ENCODE results near the gene CCR7. TPM values are rescaled to one million over a fixed set of nuclear protein-coding genes. Genes with fewer than 3 reads are reported as not detected.

CCR7 gene
- total RNA-seq, 1 experiment from 2014 or later = not detected

DNA sequence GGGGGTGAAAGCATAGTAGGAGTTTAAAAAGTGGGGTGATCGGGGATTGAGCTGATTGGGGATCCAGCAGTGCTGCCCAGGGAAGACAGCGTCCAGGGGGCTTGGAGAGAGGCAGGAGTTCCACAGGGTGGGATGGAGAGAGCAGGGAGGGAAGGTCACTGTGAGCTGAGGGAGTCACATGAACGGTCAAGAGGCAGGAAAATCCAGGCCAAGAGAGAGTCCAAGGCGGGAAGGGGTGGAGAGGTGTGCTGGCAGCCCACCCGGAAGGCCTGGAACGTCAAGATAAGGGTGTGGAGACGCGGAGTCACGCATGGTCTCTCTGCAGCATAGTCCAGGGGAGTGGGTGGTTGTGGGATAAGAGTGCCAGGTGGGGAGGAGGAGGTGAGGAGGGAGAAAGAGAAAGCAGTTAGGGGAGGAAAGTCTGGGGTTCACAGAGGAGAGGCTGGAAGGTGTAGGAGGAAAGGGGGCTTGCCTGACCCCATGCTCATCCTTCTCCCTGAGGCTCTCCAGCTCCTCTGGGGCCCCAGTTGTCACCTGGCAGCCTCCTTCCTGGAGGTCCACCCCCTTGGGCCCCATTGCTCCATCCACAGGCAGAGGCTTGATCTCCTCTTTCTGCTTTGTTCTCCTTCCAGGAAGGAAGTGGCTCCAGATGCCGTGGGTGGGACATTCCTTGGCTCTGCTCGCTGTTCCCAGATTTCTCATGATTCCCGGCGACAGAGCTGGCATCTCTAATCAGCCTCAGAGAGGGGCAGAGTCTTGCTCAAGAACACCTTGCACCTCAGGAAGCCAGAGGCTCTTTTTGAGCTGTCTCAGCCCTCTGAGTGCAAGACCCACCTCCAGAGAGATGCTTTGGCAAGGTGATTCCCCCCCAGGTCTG is 28.7 kb downstream of the CCR7 start:
- BruUV-seq (replicated peaks) = no TSS peak
- Mint-ChIP-seq H3K9me3 (ENCODE audit: unreplicated experiment) (no peaks in the 10 kb centered on the region), H3K4me3 (ENCODE audit: unreplicated experiment) (no peak overlapping the region), H3K4me1 (ENCODE audit: low read depth, unreplicated experiment) (no peaks in the 10 kb centered on the region), H3K27ac (ENCODE audit: unreplicated experiment) (no peak overlapping the region), H3K27me3 (ENCODE audit: insufficient read depth, unreplicated experiment) (no peaks in the 10 kb centered on the region), H3K36me3 (ENCODE audit: insufficient read depth, unreplicated experiment) (peaks cover 4% of the 10 kb centered on the region)
- TF ChIP-seq, protein P1, sequence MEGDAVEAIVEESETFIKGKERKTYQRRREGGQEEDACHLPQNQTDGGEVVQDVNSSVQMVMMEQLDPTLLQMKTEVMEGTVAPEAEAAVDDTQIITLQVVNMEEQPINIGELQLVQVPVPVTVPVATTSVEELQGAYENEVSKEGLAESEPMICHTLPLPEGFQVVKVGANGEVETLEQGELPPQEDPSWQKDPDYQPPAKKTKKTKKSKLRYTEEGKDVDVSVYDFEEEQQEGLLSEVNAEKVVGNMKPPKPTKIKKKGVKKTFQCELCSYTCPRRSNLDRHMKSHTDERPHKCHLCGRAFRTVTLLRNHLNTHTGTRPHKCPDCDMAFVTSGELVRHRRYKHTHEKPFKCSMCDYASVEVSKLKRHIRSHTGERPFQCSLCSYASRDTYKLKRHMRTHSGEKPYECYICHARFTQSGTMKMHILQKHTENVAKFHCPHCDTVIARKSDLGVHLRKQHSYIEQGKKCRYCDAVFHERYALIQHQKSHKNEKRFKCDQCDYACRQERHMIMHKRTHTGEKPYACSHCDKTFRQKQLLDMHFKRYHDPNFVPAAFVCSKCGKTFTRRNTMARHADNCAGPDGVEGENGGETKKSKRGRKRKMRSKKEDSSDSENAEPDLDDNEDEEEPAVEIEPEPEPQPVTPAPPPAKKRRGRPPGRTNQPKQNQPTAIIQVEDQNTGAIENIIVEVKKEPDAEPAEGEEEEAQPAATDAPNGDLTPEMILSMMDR (IDR thresholded peaks at IDR 0.05; ENCODE audit: insufficient read depth in 1 of 2, low read depth in 1 of 2, low read length in 1 of 2, severe bottlenecking in 1 of 2, unreplicated experiment in 1 of 2) = no peak
- no peaks in the 10 kb centered on the region for H3K36me3 ChIP-seq (ENCODE audit: control insufficient read depth, insufficient read depth, low read length)
- ChIA-PET POLR2A (interaction anchor here (0.5 to 0.7 kb wide), 2 partner anchors 83 to 85 kb away, joined by 5 read pairs; no protein-coding TSS in a partner anchor), CTCF (interaction anchor here (0.6 to 6.7 kb wide), 5 partner anchors 9 to 272 kb away, joined by 3 to 99 read pairs (median 3); partner anchors contain the start of gene IGFBP4)
- intact Hi-C loops (cut with micrococcal nuclease; ENCODE audit: unreplicated experiment) = no loop called here
- 0 out of 2 replicates have a peak, but pooled peaks cover 9% of the 10 kb centered on the region for H3K4me1 ChIP-seq
- no peak for DNase-seq
- no peaks in the 10 kb centered on the region for H3K9me3 ChIP-seq
- no peak overlapping the region for H3K4me3 ChIP-seq (ENCODE audit: low read depth, low read length)
- no peaks in the 10 kb centered on the region for H3K27me3 ChIP-seq (replicated peaks; ENCODE audit: control insufficient read depth, insufficient read depth, low read length)

DNA sequence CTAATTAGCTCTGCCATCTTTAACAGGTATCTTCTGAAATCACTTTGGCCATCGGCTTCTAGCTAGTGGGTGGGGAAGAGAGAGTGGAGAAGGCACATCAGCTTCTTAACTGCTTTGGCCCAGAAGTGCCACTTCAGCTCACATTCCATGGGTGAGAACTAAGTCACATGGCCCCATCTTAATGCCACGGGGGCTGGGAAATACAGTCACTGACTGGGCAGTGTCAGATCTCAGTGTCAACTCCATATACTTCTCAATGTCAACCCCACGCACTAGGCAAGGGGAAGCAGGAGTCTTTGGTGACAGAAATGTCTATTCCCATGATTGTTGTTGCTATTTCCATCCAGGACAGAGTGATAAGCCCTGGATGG is 29.4 kb downstream of the CCR7 start:
- Mint-ChIP-seq H3K9me3 (ENCODE audit: unreplicated experiment) (no peaks in the 10 kb centered on the region), H3K4me3 (ENCODE audit: unreplicated experiment) (no peak overlapping the region), H3K4me1 (ENCODE audit: low read depth, unreplicated experiment) (no peaks in the 10 kb centered on the region), H3K27me3 (ENCODE audit: insufficient read depth, unreplicated experiment) (no peaks in the 10 kb centered on the region), H3K36me3 (ENCODE audit: insufficient read depth, unreplicated experiment) (peaks cover 4% of the 10 kb centered on the region), H3K27ac (ENCODE audit: unreplicated experiment) (no peak overlapping the region)
- CTCF ChIA-PET = interaction anchor here (0.7 to 6.7 kb wide), 3 partner anchors 23 to 271 kb away, joined by 3 to 99 read pairs (median 6); partner anchors contain the start of gene IGFBP4
- POLR2A ChIA-PET = no interaction called here
- intact Hi-C loops (cut with micrococcal nuclease; ENCODE audit: unreplicated experiment) = no loop called here
- DNase-seq = no peak
- Histone ChIP-seq H3K4me3 (ENCODE audit: low read depth, low read length) (no peak overlapping the region), H3K4me1 (0 out of 2 replicates have a peak, but pooled peaks cover 9% of the 10 kb centered on the region), H3K36me3 (ENCODE audit: control insufficient read depth, insufficient read depth, low read length) (no peaks in the 10 kb centered on the region), H3K27me3 (replicated peaks; ENCODE audit: control insufficient read depth, insufficient read depth, low read length) (no peaks in the 10 kb centered on the region), H3K9me3 (no peaks in the 10 kb centered on the region)
- TF ChIP-seq, protein P1 (IDR thresholded peaks at IDR 0.05; ENCODE audit: insufficient read depth in 1 of 2, low read depth in 1 of 2, low read length in 1 of 2, severe bottlenecking in 1 of 2, unreplicated experiment in 1 of 2) = no peak
- BruUV-seq (replicated peaks) = no TSS peak

DNA sequence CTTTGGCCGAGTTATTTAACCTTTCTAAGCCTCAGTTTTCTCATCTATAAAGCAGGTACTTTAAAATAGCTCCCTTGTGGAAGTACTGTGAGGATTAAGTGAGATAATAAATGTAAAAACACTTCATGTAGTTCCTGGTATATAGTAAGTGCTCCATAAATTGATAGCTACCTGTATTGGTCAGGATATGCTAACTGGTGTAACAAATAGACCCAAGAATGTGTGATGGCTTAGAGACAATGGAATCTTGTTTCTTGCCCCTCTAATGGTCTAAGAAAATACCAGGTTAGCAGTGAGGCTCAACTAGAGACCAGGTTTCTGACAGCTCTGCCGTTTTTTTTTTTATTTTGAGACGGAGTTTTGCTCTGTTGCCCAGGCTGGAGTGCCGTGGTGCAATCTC is 29.8 kb downstream of the CCR7 start:
- no TSS peak for BruUV-seq (replicated peaks)
- H3K36me3 Mint-ChIP-seq (ENCODE audit: insufficient read depth, unreplicated experiment) = peaks cover 4% of the 10 kb centered on the region
- intact Hi-C loops (cut with micrococcal nuclease; ENCODE audit: unreplicated experiment) = no loop called here
- Histone ChIP-seq H3K9me3 (no peaks in the 10 kb centered on the region), H3K27me3 (replicated peaks; ENCODE audit: control insufficient read depth, insufficient read depth, low read length) (no peaks in the 10 kb centered on the region), H3K36me3 (ENCODE audit: control insufficient read depth, insufficient read depth, low read length) (no peaks in the 10 kb centered on the region), H3K4me3 (ENCODE audit: low read depth, low read length) (no peak overlapping the region), H3K4me1 (0 out of 2 replicates have a peak, but pooled peaks cover 9% of the 10 kb centered on the region)
- H3K27me3 Mint-ChIP-seq (ENCODE audit: insufficient read depth, unreplicated experiment) = no peaks in the 10 kb centered on the region
- no peak overlapping the region for H3K27ac Mint-ChIP-seq (ENCODE audit: unreplicated experiment)
- H3K4me1 Mint-ChIP-seq (ENCODE audit: low read depth, unreplicated experiment) = no peaks in the 10 kb centered on the region
- no peak for DNase-seq
- TF ChIP-seq, protein P1 (IDR thresholded peaks at IDR 0.05; ENCODE audit: insufficient read depth in 1 of 2, low read depth in 1 of 2, low read length in 1 of 2, severe bottlenecking in 1 of 2, unreplicated experiment in 1 of 2) = no peak
- no peak overlapping the region for H3K4me3 Mint-ChIP-seq (ENCODE audit: unreplicated experiment)
- H3K9me3 Mint-ChIP-seq (ENCODE audit: unreplicated experiment) = no peaks in the 10 kb centered on the region
- CTCF ChIA-PET = interaction anchor here (0.5 to 6.7 kb wide), 7 partner anchors 10 to 188 kb away, joined by 3 to 99 read pairs (median 4); partner anchors contain the start of genes IGFBP4 and TOP2A
- POLR2A ChIA-PET = no interaction called here
